Activated naive CD4-positive, alpha-beta T cell treated with anti-CD3 and anti-CD28 coated beads, Interleukin-2, amount 10 ng/mL, durations not matched to agents 7 days and 5 days (primary cell): ENCODE data around the gene AP1M1.
"Not testable (repeated sequence)": the region's sequence is repeated elsewhere in the genome, so short reads cannot be mapped to it uniquely, and the experiment has no call there.

Experiments
- CTCF ChIA-PET: fragments of 350-600 bp; sonication (Branson Sonifier 250); formaldehyde crosslinking; loops from one replicate; lab custom pipeline; 2021; ENCODE audit warnings: antibody characterized with exemption; lab: Charles Lee
- DNase-seq: peaks from one replicate; pipeline ENCODE4 v3.0.0-alpha.2; 2020
- H3K27ac Mint-ChIP-seq: one replicate; pipeline ENCODE4 v1.8.0; 2021; ENCODE audit warnings: mild to moderate bottlenecking, moderate library complexity, mixed read lengths
- H3K27me3 Mint-ChIP-seq: one replicate; pipeline ENCODE4 v1.8.0; 2021; ENCODE audit warnings: mild to moderate bottlenecking, mixed read lengths
- H3K36me3 Mint-ChIP-seq: one replicate; pipeline ENCODE4 v1.8.0; 2021; ENCODE audit warnings: mixed read lengths
- H3K4me1 Mint-ChIP-seq: one replicate; pipeline ENCODE4 v1.8.0; 2021; ENCODE audit warnings: mixed read lengths
- H3K4me3 Mint-ChIP-seq: one replicate; pipeline ENCODE4 v1.8.0; 2021; ENCODE audit warnings: mild to moderate bottlenecking, moderate library complexity, mixed read lengths
- H3K9me3 Mint-ChIP-seq: one replicate; pipeline ENCODE4 v1.8.0; 2021; ENCODE audit warnings: mixed read lengths

The AP1M1 gene

DNA sequence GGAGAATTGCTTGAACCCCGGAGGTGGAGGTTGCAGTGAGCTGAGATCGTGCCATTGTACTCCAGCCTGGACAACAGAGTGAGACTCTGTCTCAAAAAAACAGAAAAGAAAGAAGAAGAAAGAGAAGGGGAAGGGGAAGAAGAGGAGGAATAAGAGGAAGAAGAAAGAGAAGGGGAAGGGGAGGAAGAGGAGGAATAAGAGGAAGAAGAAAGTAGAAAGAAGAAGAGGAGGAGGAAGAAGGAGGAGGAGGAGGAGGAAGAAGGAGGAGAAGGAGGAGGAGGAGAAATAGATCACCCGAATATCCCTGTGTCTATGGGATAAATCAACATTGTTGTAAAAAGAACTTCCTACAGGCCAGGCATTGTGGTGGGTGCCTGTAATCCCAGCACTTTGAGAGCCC, 87.4 kb downstream of the AP1M1 start:
- H3K36me3 Mint-ChIP-seq, H3K4me3 Mint-ChIP-seq, DNase-seq, H3K9me3 Mint-ChIP-seq: not testable (repeated sequence)
- peaks cover 64% of the 10 kb centered on the region for H3K4me1 Mint-ChIP-seq
- H3K27ac Mint-ChIP-seq = peak overlapping the region; percentile 64
- H3K27me3 Mint-ChIP-seq = peaks cover 66% of the 10 kb centered on the region
- CTCF ChIA-PET = interaction anchor here (1.2 kb wide), 1 partner anchor 91 kb away, joined by 3 read pairs; no protein-coding TSS in a partner anchor

DNA sequence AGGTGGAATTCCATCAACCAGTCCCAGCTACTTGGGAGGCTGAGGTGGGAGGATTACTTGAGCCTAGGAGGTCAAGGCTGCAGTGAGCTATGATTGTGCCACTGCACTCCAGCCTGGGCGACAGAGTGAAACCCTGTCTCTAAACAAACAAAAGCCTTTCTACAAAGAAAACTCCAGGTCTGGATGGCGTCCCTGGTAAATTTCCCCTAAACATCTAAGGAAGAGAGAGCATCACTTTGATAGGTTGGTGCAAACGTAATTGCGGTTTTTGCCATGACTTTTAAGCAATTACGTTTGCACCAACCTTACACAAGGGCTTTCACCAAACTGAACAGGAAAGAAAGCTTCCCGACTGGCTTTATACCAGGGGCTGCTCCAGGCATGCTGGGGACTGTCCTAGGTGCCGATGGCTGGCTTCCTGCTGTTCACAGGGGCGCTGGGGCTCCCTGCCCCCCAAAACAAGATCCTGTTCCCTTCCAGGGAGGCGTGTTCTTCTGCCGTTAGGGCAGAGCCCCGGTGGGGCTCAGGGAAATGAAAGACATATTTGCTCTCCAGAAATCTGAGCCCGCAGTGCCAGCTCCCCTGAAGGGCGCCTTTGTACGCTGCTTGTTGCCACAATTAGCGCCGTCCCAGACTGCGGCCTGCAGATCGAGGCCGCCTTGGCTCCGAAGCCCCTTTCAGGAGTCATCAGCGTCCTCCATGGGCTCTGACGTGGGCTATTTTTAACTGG, 88.2 kb downstream of the AP1M1 start:
- Mint-ChIP-seq H3K27me3 (peaks cover 69% of the 10 kb centered on the region), H3K4me3 (no peak overlapping the region), H3K27ac (no peak overlapping the region), H3K9me3 (peaks cover 3% of the 10 kb centered on the region), H3K36me3 (peaks cover 4% of the 10 kb centered on the region), H3K4me1 (peaks cover 64% of the 10 kb centered on the region)
- CTCF ChIA-PET = interaction anchor here (1.2 kb wide), 1 partner anchor 92 kb away, joined by 3 read pairs; no protein-coding TSS in a partner anchor
- peak; percentile 31 for DNase-seq

DNA sequence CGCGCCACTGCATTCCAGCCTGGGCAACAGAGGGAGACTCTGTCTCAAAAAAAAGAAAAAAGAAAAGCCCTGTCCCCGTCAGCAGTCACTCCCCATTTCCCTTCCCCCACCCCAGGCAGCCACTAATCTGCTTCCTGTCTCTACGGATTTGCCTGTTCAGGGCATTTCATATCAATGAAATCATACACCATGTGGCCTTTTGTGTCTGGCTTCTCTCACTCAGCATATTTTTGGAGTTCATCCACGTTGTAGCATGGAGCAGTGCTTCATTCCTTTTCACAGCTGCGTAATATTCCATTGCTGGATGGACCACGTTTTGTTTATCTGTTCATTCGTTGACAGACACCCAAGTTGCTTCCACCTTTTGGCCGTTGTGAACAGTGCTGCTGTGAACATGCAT, 90.8 kb downstream of the AP1M1 start:
- CTCF ChIA-PET = no interaction called here
- H3K27ac Mint-ChIP-seq = no peak overlapping the region
- H3K36me3 Mint-ChIP-seq = peaks cover 4% of the 10 kb centered on the region
- no peak overlapping the region for H3K4me3 Mint-ChIP-seq
- peaks cover 85% of the 10 kb centered on the region for H3K27me3 Mint-ChIP-seq
- peaks cover 3% of the 10 kb centered on the region for H3K9me3 Mint-ChIP-seq
- DNase-seq = peak; percentile 51
- H3K4me1 Mint-ChIP-seq = peaks cover 50% of the 10 kb centered on the region

DNA sequence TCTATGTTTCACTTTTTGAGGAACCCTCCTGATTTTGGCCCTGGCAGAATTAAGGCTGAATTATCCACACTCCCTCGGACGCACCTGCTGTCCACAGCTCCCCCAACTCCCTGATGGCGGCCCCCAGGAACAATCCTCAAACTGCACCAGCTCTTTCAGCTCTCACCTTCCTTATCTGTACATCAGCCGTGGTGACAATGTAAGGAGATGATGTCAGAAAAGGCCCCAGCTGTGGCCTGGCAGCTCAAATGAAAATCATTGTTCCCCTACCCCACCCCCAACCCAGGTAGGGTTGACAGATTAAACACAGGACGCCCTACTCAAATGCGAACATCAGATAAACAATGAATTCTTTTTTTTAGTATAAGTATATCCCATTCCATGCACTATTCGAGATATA, 91.9 kb downstream of the AP1M1 start:
- Mint-ChIP-seq H3K9me3 (peaks cover 3% of the 10 kb centered on the region), H3K27ac (peak overlapping the region; percentile 22), H3K27me3 (peaks cover 88% of the 10 kb centered on the region), H3K36me3 (peaks cover 4% of the 10 kb centered on the region), H3K4me3 (no peak overlapping the region), H3K4me1 (peaks cover 40% of the 10 kb centered on the region)
- DNase-seq = peak; percentile 53
- CTCF ChIA-PET = no interaction called here

DNA sequence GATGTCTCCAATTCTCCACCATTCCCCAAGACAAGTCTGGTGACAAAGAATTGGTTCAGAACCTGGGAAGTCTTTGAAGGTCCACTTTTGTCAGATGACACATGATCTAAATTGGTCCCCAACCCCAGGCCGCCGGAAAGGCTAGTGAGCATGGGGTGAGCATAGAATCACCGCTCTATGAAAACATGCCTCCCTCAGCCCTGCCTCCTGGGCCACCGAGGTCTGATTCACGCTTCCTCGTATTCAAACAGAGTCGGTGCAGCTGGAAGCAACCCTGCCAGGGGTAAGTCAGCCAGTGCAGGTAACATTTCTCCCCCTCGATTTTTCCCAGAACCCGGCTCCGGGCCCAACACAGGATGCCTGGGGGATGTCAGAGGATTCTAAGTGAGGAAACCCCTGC, 93.0 kb downstream of the AP1M1 start:
- peaks cover 89% of the 10 kb centered on the region for H3K27me3 Mint-ChIP-seq
- no peak overlapping the region for H3K27ac Mint-ChIP-seq
- peaks cover 3% of the 10 kb centered on the region for H3K9me3 Mint-ChIP-seq
- CTCF ChIA-PET = no interaction called here
- DNase-seq = no peak
- H3K4me1 Mint-ChIP-seq = peaks cover 31% of the 10 kb centered on the region
- peaks cover 4% of the 10 kb centered on the region for H3K36me3 Mint-ChIP-seq
- no peak overlapping the region for H3K4me3 Mint-ChIP-seq

DNA sequence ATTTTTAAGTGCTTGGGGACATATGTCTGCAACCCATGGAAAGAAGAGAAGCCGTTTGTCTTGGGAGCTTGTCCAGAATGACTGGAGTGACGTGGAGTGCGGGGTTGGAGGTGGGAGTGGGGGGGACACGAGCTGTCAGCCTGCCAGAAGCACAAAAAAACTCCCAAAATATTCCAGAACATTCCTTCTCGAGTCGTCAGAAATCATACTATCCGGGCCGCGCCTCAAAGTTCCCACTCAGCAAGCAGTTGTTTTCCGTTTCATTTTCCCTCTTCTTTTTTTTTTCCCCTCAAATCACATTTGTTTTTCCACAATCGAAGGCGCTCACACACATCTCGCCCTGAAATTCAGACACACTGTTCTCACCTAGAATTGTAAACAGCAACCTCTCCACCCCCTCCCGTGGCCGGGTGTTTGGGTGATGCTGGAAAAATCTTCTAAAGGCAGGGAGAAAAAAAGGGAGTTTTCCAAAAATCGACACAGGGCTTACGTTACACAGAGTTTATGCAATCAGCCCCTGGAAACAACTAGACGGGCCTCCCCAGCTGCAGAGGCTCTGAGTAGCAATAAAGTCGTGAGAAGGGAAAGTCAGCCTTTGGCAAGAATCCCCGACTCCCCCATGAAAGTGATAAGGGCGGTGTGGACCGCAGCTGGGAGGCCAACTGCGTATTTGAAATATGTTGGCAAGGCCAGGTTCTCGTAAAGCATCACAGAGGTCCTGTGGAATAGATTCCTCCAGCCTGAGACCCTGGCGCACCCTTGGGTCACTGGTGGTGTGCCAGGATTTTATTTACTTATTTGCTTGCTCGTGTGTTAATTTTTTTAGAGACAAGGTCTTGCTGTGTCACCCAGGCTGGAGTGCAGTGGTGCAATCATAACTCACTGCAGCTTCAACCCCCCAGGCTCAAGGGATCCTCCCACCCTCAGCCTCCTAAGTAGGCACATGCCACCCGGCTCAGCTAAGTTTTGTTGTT, 95.7 kb downstream of the AP1M1 start:
- peaks cover 79% of the 10 kb centered on the region for H3K27me3 Mint-ChIP-seq
- DNase-seq = no peak
- H3K4me3 Mint-ChIP-seq = no peak overlapping the region
- no peak overlapping the region for H3K27ac Mint-ChIP-seq
- H3K4me1 Mint-ChIP-seq = peaks cover 17% of the 10 kb centered on the region
- CTCF ChIA-PET = no interaction called here
- H3K36me3 Mint-ChIP-seq = peaks cover 4% of the 10 kb centered on the region
- peaks cover 3% of the 10 kb centered on the region for H3K9me3 Mint-ChIP-seq

DNA sequence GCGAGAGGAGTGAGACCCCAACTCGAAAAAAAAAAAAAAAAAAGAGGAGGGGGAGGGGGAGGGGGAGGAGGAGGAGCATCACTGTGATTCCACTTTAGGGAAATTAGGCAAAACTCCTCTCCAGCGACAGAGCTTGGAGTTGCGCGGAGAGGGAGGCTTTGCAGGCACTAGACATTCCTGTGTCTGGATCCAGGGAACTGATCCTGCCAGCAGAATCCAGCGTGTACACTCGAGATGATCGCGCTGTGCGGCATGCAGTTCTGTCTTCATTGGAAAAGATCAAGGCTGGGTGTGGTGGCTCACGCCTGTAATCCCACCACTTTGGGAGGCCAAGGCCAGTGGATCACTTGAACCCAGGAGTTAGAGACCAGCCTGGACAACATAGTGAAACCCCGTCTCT, 97.3 kb downstream of the AP1M1 start:
- no peak for DNase-seq
- H3K9me3 Mint-ChIP-seq = no peaks in the 10 kb centered on the region
- H3K27me3 Mint-ChIP-seq = peaks cover 67% of the 10 kb centered on the region
- no peaks in the 10 kb centered on the region for H3K36me3 Mint-ChIP-seq
- no peak overlapping the region for H3K4me3 Mint-ChIP-seq
- no peak overlapping the region for H3K27ac Mint-ChIP-seq
- peaks cover 4% of the 10 kb centered on the region for H3K4me1 Mint-ChIP-seq
- CTCF ChIA-PET = no interaction called here
